HUES6 (cell line): Measurements from ENCODE around the gene NBPF1.
"Not testable (repeated sequence)": the region's sequence is repeated elsewhere in the genome, so short reads cannot be mapped to it uniquely, and the experiment has no call there.

ENCODE experiments used
- H3K27ac ChIP-seq: 2 replicates; pipeline ENCODE4 v1.7.0; 2013; ENCODE audit warnings: low read depth, mild to moderate bottlenecking, low read length, inconsistent platforms
- H3K27me3 ChIP-seq: 2 replicates; pipeline ENCODE4 v1.6.1; 2013; ENCODE audit warnings: low read length; ENCODE audit not compliant: control insufficient read depth, insufficient read depth
- H3K36me3 ChIP-seq: 2 replicates; pipeline ENCODE4 v1.6.1; 2013; ENCODE audit warnings: low read length; ENCODE audit not compliant: control insufficient read depth, insufficient read depth
- H3K4me1 ChIP-seq: 2 replicates; pipeline ENCODE4 v1.6.1; 2013; ENCODE audit warnings: low read length; ENCODE audit not compliant: control insufficient read depth, insufficient read depth
- H3K4me3 ChIP-seq: 2 replicates; pipeline ENCODE4 v1.5.1; 2013; ENCODE audit warnings: low read depth, low read length
- H3K9ac ChIP-seq: one replicate; pipeline ENCODE4 v1.6.1; 2013; ENCODE audit warnings: mild to moderate bottlenecking, low read length
- H3K9me3 ChIP-seq: 2 replicates; pipeline ENCODE4 v1.6.1; 2013; ENCODE audit warnings: low read depth, low read length; ENCODE audit not compliant: control insufficient read depth, insufficient read depth

The NBPF1 gene

GRCh38 chr1:16628361-16629111 lies 15.2 kb upstream of the NBPF1 start:
- Histone ChIP-seq H3K36me3 (peaks cover 62% of the 10 kb centered on the region), H3K27ac (no peak overlapping the region), H3K9ac (no peak overlapping the region), H3K9me3 (no peaks in the 10 kb centered on the region), H3K27me3 (no peaks in the 10 kb centered on the region), H3K4me3 (no peak overlapping the region), H3K4me1 (no peaks in the 10 kb centered on the region)

DNA sequence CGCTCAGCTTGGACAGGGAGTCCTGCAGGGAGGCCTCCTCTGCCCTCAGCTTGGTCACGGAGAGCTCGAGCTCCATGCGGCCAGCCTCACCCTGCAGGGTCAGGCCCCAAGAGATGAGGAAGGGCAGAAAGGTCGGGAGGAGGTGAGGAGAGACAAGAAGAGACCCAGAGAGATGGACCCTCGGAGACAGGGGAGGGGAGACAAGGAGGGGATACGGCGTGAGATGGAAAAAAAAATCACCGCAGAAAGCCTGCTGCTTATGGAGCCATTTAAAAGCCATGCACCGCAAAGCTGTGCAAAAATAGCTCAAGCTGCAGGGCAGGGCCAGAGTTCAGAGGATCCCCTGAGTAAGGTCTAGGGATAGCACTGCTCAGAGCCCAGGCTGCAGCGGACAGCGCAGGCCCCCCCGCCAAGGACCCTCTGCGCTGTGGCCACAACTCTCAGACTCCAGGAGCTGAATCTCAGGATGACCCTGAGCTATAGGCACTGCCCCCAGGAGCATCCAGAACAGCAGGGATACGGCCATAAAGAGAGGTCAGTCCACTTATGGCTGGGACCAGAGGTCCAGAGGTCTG lies 13.1 kb upstream of the NBPF1 start:
- H3K9ac ChIP-seq, H3K27me3 ChIP-seq, H3K4me1 ChIP-seq, H3K27ac ChIP-seq, H3K4me3 ChIP-seq, H3K9me3 ChIP-seq: not testable (repeated sequence)
- peaks cover 55% of the 10 kb centered on the region for H3K36me3 ChIP-seq

- Histone ChIP-seq H3K4me3 (no peak overlapping the region), H3K4me1 (peaks cover under 1% of the 10 kb centered on the region; the same call in 1 of the 2 replicates), H3K36me3 (peaks cover 48% of the 10 kb centered on the region), H3K9me3 (no peaks in the 10 kb centered on the region), H3K27me3 (no peaks in the 10 kb centered on the region), H3K27ac (no peak overlapping the region), H3K9ac (no peak overlapping the region)
Observed at GRCh38 chr1:16625497-16626408, 12.4 kb upstream of the NBPF1 start.

DNA sequence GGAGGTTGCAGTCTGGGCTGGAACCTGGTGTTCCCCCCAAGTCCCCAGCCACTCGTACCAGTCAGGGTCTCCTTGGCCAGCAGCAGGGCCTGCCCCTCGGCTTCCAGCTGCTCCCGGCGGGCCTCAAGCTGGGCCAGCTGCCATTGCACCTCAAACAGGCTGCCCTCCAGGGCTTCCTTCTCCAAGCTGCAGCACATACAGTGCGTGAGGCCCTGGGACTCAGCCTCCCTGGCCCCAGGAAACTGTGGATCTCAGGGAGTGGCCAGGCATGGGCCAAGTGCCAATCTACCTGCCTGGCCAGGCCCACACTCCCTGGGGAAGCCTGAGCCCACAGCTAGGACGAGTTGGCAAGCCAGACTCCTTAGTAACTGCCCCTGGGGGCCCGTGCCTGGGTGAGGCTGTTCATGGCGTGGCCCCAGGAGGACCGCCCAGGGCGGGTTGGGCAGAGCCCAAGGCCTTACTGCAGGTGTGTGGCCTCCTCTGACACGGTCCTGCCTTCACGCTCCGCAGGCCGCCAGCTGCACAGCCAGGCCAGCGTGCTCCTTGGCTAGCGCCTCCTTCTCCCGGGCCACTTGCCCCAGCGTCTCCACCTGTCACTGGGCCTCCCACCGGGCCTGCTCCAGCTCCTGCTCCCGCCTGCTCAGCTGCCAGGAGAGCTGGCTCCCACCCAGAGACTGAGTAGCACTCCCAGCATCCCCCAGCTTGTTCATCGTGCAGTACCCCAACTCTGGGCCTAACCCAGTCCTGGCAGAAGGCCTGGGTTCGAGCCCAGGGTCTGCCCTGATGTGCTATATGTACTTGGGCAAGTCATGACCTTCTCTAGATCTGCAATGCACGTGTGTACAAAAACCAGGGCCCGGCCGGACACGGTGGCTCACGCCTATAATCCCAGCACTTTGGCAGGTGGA lies 10.7 kb upstream of the NBPF1 start:
- not testable (repeated sequence) for H3K27me3 ChIP-seq, H3K27ac ChIP-seq, H3K4me3 ChIP-seq, H3K9ac ChIP-seq, H3K4me1 ChIP-seq, H3K9me3 ChIP-seq
- H3K36me3 ChIP-seq, result peaks cover 41% of the 10 kb centered on the region

- H3K4me1 ChIP-seq, H3K27ac ChIP-seq, H3K9me3 ChIP-seq, H3K9ac ChIP-seq, H3K27me3 ChIP-seq, H3K4me3 ChIP-seq: not testable (repeated sequence)
- H3K36me3 ChIP-seq, result peaks cover 36% of the 10 kb centered on the region
Observed at GRCh38 chr1:16623337-16623736, 10.0 kb upstream of the NBPF1 start.

GRCh38 chr1:16621681-16622315 lies 8.4 kb upstream of the NBPF1 start:
- not testable (repeated sequence) for H3K9ac ChIP-seq, H3K4me1 ChIP-seq, H3K27ac ChIP-seq, H3K9me3 ChIP-seq, H3K27me3 ChIP-seq, H3K4me3 ChIP-seq
- H3K36me3 ChIP-seq, result peaks cover 28% of the 10 kb centered on the region

GRCh38 chr1:16621300-16621658 lies 7.9 kb upstream of the NBPF1 start:
- H3K9ac ChIP-seq, result no peak overlapping the region
- H3K27ac ChIP-seq, result no peak overlapping the region
- no peaks in the 10 kb centered on the region for H3K9me3 ChIP-seq
- peaks cover 9% of the 10 kb centered on the region; the same call in 1 of the 2 replicates for H3K4me1 ChIP-seq
- H3K4me3 ChIP-seq, result no peak overlapping the region
- no peaks in the 10 kb centered on the region for H3K27me3 ChIP-seq
- peaks cover 25% of the 10 kb centered on the region for H3K36me3 ChIP-seq

GRCh38 chr1:16619803-16620501 lies 6.6 kb upstream of the NBPF1 start:
- H3K9me3 ChIP-seq, result not testable (repeated sequence)

GRCh38 chr1:16618719-16619118 lies 5.4 kb upstream of the NBPF1 start:
- H3K36me3 ChIP-seq, result peaks cover 7% of the 10 kb centered on the region

More at GRCh38 chr1:16619803-16620501, 6.6 kb upstream of the NBPF1 start:
- H3K27ac ChIP-seq, H3K4me3 ChIP-seq, H3K4me1 ChIP-seq, H3K27me3 ChIP-seq: not testable (repeated sequence)
- Histone ChIP-seq H3K9ac (peak overlapping the region; percentile 13), H3K36me3 (peaks cover 15% of the 10 kb centered on the region)

More at GRCh38 chr1:16618719-16619118, 5.4 kb upstream of the NBPF1 start:
- H3K4me3 ChIP-seq, result no peak overlapping the region
- H3K9me3 ChIP-seq, result no peaks in the 10 kb centered on the region
- no peak overlapping the region for H3K27ac ChIP-seq
- peaks cover 17% of the 10 kb centered on the region for H3K27me3 ChIP-seq
- peaks cover 13% of the 10 kb centered on the region; the same call in 1 of the 2 replicates for H3K4me1 ChIP-seq
- H3K9ac ChIP-seq, result no peak overlapping the region
